CMK (cell line): ENCODE data around the gene WDR64.
"Not testable (repeated sequence)": the region's sequence is repeated elsewhere in the genome, so short reads cannot be mapped to it uniquely, and the experiment has no call there.

ENCODE experiments used
- DNase-seq: peaks from one replicate; pipeline ENCODE4 v3.0.0-alpha.2; 2010; ENCODE audit warnings: low read depth

Gene WDR64

GRCh38 chr1:241800640-241801039 lies 148.6 kb downstream of the WDR64 start:
- no peak for DNase-seq

DNA sequence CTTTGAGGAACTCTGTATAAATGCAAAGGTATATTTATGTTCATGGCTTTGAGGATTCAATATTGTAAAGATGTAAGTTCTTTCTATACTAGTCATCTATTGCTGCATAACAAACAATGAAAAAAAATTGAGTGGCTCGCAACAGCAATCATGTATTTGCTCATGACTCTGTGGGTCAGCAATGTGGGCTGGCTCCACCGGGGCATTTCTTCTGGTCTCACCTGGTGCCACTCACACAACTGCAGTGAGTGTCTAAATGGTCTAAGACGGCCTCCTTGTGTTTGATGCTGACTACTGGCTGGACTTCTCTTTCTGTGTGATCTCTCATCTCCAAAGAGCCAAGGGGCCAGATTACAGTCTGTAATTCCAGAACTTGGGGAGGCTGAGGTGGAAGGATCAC lies 150.8 kb downstream of the WDR64 start:
- no peak for DNase-seq

- not testable (repeated sequence) for DNase-seq
Observed at GRCh38 chr1:241804706-241805105, 152.6 kb downstream of the WDR64 start.

- no peak for DNase-seq
Observed at GRCh38 chr1:241808265-241808664, 156.2 kb downstream of the WDR64 start.

GRCh38 chr1:241810769-241811405 lies 158.8 kb downstream of the WDR64 start:
- DNase-seq, result no peak

GRCh38 chr1:241813768-241814320 lies 161.8 kb downstream of the WDR64 start:
- no peak for DNase-seq

- no peak for DNase-seq
Observed at GRCh38 chr1:241816008-241816407, 163.9 kb downstream of the WDR64 start.

- no peak for DNase-seq
Observed at GRCh38 chr1:241817331-241817792, 165.3 kb downstream of the WDR64 start.

- no peak for DNase-seq
Observed at GRCh38 chr1:241817956-241818612, 166.0 kb downstream of the WDR64 start.

DNA sequence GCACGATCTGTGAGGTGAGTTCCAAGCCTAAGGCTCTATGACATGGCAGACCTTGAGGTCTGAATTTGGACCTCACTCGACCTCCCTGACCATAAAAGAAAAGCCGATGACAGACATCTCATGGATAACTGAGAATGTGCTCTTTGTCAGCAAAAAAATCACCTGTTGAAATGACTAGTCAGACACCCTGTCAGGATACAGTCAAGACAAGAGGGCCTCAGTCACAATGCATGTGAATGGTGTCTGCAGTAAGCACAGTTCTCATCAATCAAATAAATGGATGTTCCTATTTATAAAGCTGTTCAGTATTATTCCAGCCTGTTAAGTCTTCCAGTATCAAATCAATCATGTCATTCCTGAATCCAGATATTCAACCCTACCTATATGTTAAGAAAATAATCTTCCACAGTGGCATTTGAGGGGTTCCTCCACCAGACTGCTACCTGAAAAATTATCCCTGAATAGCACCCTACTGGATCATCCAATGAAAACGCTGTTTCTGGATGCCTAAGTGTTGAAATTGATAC lies 167.3 kb downstream of the WDR64 start:
- no peak for DNase-seq

- no peak for DNase-seq
Observed at GRCh38 chr1:241821363-241821762, 169.3 kb downstream of the WDR64 start.

GRCh38 chr1:241822846-241823245 lies 170.8 kb downstream of the WDR64 start:
- DNase-seq, result no peak

- DNase-seq, result no peak
Observed at GRCh38 chr1:241823925-241824324, 171.8 kb downstream of the WDR64 start.

DNA sequence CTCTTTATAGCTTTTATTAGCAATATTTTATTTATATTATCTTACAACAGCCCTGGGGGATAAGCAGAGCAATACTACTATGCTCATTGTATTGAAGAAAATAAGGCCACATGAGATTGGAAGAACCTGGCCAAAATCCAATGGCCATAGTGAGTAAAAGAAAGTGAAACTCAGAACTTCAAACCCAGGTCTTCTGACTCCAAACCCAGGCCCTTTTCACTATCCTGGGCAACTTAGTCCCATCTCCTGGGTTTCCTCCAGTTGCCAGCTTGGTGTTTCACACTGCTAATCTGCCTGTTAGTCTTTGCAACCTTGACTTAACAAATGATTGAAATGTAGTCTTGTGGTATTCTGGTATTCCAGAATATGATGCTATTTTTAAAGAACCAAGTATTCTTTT lies 173.5 kb downstream of the WDR64 start:
- no peak for DNase-seq

- DNase-seq, result not testable (repeated sequence)
Observed at GRCh38 chr1:241826613-241827012, 174.5 kb downstream of the WDR64 start.

- DNase-seq, result no peak
Observed at GRCh38 chr1:241827264-241827663, 175.2 kb downstream of the WDR64 start.

GRCh38 chr1:241828463-241829021 lies 176.5 kb downstream of the WDR64 start:
- DNase-seq, result no peak

- no peak for DNase-seq
Observed at GRCh38 chr1:241829468-241829867, 177.4 kb downstream of the WDR64 start.

GRCh38 chr1:241834733-241835377 lies 182.8 kb downstream of the WDR64 start:
- DNase-seq, result no peak

DNA sequence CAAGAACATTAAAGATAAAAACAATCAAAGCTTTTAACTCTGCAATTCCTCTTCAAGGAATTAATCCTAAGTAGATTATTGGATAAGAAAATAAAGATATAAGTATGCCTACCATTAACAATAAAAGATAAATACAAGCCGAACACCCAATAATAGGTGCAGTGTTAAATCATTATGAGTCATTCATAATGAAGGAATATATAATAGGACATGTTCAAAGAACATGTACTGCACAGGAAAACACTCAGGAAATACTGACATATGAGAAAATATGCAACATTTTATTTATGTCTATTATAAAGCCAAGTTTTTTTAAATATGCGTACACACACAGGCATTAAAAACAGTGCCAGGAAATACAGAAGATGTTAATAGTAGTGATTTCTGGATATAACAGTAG lies 184.9 kb downstream of the WDR64 start:
- no peak for DNase-seq

DNA sequence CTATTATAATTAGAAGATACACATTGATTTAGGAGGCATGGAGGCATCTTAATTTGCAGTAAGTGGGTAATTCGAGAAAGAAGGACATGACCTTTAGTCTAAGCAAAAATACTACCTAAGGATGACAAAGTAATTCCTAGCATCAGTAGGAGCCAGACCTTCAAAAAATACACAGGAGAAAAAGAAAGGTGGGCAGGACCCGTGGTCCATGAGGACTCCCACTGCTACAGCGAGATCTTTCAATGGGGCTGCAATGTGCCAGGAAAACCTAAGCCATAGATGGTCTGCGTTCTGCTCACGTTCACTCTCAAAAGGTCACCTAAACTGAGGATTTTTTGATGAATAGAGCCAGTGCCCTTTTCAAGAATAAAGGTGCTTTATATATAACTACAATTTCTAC lies 185.3 kb downstream of the WDR64 start:
- no peak for DNase-seq

- DNase-seq, result no peak
Observed at GRCh38 chr1:241837901-241838300, 185.8 kb downstream of the WDR64 start.
